K562 (cell line): Measurements from ENCODE around the gene LIAS. TPM values are rescaled to one million over a fixed set of nuclear protein-coding genes. Genes with fewer than 3 reads are reported as not detected.
A peak's percentile ranks its signal among the peaks of the same experiment; 100 is the strongest.

ENCODE experiments used
- BHLHE40 ChIP-seq: IDR thresholded peaks from 2 replicates; pipeline ENCODE4 v1.6.1; 2011; ENCODE audit warnings: low read length, improper control_type of control experiment
- CHCHD3 ChIP-seq: fragments of 250-450 bp; sonication (Bioruptor Pico); IDR thresholded peaks from 2 replicates; pipeline ENCODE4 v2.1.2; 2022; ENCODE audit warnings: mild to moderate bottlenecking
- EP400 ChIP-seq: fragments of 450-650 bp; IDR thresholded peaks from 2 replicates; pipeline ENCODE4 v1.6.1; 2017; ENCODE audit warnings: antibody characterized with exemption, mild to moderate bottlenecking, moderate library complexity
- MAFK ChIP-seq: IDR thresholded peaks from 2 replicates; pipeline ENCODE4 v1.6.1; 2011; ENCODE audit warnings: low read length, improper control_type of control experiment
- NFE2 ChIP-seq: IDR thresholded peaks from 2 replicates; pipeline ENCODE4 v1.6.1; 2014; ENCODE audit warnings: antibody characterized with exemption, low read depth
- NFIX ChIP-seq: fragments of 250-450 bp; sonication (Bioruptor Pico); IDR thresholded peaks from 2 replicates; pipeline ENCODE4 v1.4.0; 2020; ENCODE audit warnings: low read depth, mild to moderate bottlenecking, moderate library complexity
- RCOR1 ChIP-seq, 2 experiments: IDR thresholded peaks; 2 replicates each; pipeline ENCODE4 v1.6.1; 2012; ENCODE audit warnings: low read depth in 2 of 2, low read length in 2 of 2, borderline replicate concordance in 1 of 2, improper control_type of control experiment in 1 of 2
- SP2 ChIP-seq: IDR thresholded peaks from 2 replicates; pipeline ENCODE4 v1.6.1; 2011; ENCODE audit warnings: mild to moderate bottlenecking, low read depth, low read length, moderate library complexity; ENCODE audit not compliant: poor library complexity, severe bottlenecking; ENCODE audit errors: extremely low read depth
- TAF15 ChIP-seq: fragments of 200-400 bp; formaldehyde crosslinking; IDR thresholded peaks from 2 replicates; pipeline ENCODE4 v1.6.1; 2017; ENCODE audit warnings: mild to moderate bottlenecking, low read depth, low read length, moderate library complexity
- polyA plus RNA-seq, 8 experiments: library from polyadenylated mRNA; depleted of rRNA in 4 of 8; stranded (reverse) in 5 of 8; unstranded in 3 of 8; fragments of >200 nt; fragmentation: Nextera tagmentation in 2 of 8; fragmentation: Illumina TruSeq in 1 of 8; extraction: Ambion mirVana in 2 of 8; extraction: Trizol in 1 of 8; gene quantifications; 2 replicates each; pipeline versions ENCODE4 v1.2.1 to v1.2.3, GENCODE V29; 2011 to 2014; ENCODE audit warnings: inconsistent platforms in 1 of 8, missing spikeins in 1 of 8
- total RNA-seq, 7 experiments: library from RNA; depleted of rRNA in 6 of 7; stranded (reverse); fragments of >200 nt in 6 of 7; fragmentation: Illumina TruSeq in 2 of 7; extraction: Trizol in 2 of 7; gene quantifications; 2 replicates each; pipeline versions ENCODE4 v1.2.1 to v1.2.3, GENCODE V29; 2011 to 2021; ENCODE audit warnings: low replicate concordance in 1 of 7
- TF ChIP-seq, protein P1 (sequence below): fragments of 450-650 bp; IDR thresholded peaks from 2 replicates; pipeline ENCODE4 v1.6.1; 2016; ENCODE audit warnings: antibody characterized with exemption
- TF ChIP-seq, protein P2 (sequence below), 3 experiments: fragments of 200-800 bp in 1 of 3; fragments of 250-450 bp in 1 of 3; fragments of 450-650 bp in 1 of 3; sonication (Bioruptor Pico) in 1 of 3; sonication (Bioruptor generic) in 1 of 3; formaldehyde crosslinking in 1 of 3; IDR thresholded peaks; 2 replicates each; pipeline versions ENCODE4 v1.6.1 to v1.8.0; 2016 to 2022; ENCODE audit warnings: mild to moderate bottlenecking in 2 of 3, missing genetic modification characterization in 2 of 3, missing compliant biosample characterization in 1 of 3, moderate library complexity in 1 of 3
- TF ChIP-seq, protein P3 (sequence below): sonication (generic); formaldehyde crosslinking; IDR thresholded peaks from 2 replicates; pipeline ENCODE4 v1.8.1; 2023; ENCODE audit warnings: mild to moderate bottlenecking, missing genetic modification reagents
- TF ChIP-seq, protein P4 (sequence below): sonication (generic); formaldehyde crosslinking; IDR thresholded peaks from 2 replicates; pipeline ENCODE4 v1.4.0; 2020; ENCODE audit warnings: mild to moderate bottlenecking, missing genetic modification reagents
- TF ChIP-seq, protein P5 (sequence below): fragments of 250-450 bp; sonication (Bioruptor Pico); IDR thresholded peaks from 2 replicates; pipeline ENCODE4 v1.5.1; 2021; ENCODE audit warnings: mild to moderate bottlenecking
- TF ChIP-seq, protein P6 (sequence below): sonication (generic); formaldehyde crosslinking; IDR thresholded peaks from 2 replicates; pipeline ENCODE4 v1.8.0; 2022; ENCODE audit warnings: mild to moderate bottlenecking, low read depth, missing genetic modification reagents

LIAS gene
- total and polyA plus RNA-seq, 9 of the 15 experiments (the other 6 are each of a cell fraction or from before 2014, with no cell fraction given) = 21.9 to 57.1 (median 42.1) TPM

DNA sequence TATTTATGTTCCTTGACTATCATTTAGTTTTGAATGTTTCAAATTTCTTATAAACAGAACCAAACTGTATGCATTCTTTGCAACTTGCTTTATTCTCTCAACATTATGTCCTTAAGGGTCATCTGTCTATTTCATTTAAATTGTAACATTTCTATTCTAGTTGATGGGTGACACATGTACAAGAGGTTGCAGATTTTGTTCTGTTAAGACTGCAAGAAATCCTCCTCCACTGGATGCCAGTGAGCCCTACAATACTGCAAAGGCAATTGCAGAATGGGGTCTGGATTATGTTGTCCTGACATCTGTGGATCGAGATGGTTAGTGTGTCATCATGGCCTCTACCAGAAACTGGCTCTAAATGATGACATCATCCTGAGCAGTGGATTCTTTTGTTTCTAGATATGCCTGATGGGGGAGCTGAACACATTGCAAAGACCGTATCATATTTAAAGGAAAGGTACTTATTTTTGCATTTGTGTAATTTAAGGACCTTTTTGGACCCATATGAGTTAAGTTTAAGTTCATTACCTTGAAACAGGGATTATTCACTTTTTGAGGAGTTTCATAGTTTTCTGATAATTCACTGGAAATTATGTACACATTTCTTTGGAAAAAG, 6.1 kb downstream of the LIAS start (continued):
- TF ChIP-seq NFE2 = peak; percentile 33
- TF ChIP-seq MAFK = no peak
- TF ChIP-seq, protein P1, sequence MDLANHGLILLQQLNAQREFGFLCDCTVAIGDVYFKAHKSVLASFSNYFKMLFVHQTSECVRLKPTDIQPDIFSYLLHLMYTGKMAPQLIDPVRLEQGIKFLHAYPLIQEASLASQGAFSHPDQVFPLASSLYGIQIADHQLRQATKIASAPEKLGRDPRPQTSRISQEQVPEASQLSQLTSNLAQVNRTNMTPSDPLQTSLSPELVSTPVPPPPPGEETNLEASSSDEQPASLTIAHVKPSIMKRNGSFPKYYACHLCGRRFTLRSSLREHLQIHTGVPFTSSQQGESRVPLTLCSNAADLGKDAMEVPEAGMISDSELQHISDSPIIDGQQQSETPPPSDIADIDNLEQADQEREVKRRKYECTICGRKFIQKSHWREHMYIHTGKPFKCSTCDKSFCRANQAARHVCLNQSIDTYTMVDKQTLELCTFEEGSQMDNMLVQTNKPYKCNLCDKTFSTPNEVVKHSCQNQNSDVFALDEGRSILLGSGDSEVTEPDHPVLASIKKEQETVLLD = no peak
- TF ChIP-seq RCOR1 (IDR thresholded peaks at IDR 0.05; ENCODE audit: borderline replicate concordance in 1 of 2, low read depth in 2 of 2, low read length in 2 of 2) = peak in 1 of 2 experiments; percentile 44; a peak in 1 of 4 replicates
- TF ChIP-seq, protein P2, sequence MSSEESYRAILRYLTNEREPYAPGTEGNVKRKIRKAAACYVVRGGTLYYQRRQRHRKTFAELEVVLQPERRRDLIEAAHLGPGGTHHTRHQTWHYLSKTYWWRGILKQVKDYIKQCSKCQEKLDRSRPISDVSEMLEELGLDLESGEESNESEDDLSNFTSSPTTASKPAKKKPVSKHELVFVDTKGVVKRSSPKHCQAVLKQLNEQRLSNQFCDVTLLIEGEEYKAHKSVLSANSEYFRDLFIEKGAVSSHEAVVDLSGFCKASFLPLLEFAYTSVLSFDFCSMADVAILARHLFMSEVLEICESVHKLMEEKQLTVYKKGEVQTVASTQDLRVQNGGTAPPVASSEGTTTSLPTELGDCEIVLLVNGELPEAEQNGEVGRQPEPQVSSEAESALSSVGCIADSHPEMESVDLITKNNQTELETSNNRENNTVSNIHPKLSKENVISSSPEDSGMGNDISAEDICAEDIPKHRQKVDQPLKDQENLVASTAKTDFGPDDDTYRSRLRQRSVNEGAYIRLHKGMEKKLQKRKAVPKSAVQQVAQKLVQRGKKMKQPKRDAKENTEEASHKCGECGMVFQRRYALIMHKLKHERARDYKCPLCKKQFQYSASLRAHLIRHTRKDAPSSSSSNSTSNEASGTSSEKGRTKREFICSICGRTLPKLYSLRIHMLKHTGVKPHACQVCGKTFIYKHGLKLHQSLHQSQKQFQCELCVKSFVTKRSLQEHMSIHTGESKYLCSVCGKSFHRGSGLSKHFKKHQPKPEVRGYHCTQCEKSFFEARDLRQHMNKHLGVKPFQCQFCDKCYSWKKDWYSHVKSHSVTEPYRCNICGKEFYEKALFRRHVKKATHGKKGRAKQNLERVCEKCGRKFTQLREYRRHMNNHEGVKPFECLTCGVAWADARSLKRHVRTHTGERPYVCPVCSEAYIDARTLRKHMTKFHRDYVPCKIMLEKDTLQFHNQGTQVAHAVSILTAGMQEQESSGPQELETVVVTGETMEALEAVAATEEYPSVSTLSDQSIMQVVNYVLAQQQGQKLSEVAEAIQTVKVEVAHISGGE (CRISPR knock-in tag; IDR thresholded peaks at IDR 0.05) = no peak
- no peak for TF ChIP-seq TAF15
- no peak for TF ChIP-seq SP2
- TF ChIP-seq NFIX (CRISPR knock-in tag) = 0 out of 2 replicates have a peak, but pooled peaks have one; percentile 27
- peak; percentile 71 for TF ChIP-seq EP400
- TF ChIP-seq, protein P3, sequence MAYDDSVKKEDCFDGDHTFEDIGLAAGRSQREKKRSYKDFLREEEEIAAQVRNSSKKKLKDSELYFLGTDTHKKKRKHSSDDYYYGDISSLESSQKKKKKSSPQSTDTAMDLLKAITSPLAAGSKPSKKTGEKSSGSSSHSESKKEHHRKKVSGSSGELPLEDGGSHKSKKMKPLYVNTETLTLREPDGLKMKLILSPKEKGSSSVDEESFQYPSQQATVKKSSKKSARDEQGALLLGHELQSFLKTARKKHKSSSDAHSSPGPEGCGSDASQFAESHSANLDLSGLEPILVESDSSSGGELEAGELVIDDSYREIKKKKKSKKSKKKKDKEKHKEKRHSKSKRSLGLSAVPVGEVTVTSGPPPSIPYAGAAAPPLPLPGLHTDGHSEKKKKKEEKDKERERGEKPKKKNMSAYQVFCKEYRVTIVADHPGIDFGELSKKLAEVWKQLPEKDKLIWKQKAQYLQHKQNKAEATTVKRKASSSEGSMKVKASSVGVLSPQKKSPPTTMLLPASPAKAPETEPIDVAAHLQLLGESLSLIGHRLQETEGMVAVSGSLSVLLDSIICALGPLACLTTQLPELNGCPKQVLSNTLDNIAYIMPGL (CRISPR knock-in tag) = no peak
- TF ChIP-seq, protein P4, sequence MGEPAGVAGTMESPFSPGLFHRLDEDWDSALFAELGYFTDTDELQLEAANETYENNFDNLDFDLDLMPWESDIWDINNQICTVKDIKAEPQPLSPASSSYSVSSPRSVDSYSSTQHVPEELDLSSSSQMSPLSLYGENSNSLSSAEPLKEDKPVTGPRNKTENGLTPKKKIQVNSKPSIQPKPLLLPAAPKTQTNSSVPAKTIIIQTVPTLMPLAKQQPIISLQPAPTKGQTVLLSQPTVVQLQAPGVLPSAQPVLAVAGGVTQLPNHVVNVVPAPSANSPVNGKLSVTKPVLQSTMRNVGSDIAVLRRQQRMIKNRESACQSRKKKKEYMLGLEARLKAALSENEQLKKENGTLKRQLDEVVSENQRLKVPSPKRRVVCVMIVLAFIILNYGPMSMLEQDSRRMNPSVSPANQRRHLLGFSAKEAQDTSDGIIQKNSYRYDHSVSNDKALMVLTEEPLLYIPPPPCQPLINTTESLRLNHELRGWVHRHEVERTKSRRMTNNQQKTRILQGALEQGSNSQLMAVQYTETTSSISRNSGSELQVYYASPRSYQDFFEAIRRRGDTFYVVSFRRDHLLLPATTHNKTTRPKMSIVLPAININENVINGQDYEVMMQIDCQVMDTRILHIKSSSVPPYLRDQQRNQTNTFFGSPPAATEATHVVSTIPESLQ (CRISPR knock-in tag) = no peak
- no peak for TF ChIP-seq CHCHD3 (CRISPR knock-in tag)
- no peak for TF ChIP-seq BHLHE40
- TF ChIP-seq, protein P5, sequence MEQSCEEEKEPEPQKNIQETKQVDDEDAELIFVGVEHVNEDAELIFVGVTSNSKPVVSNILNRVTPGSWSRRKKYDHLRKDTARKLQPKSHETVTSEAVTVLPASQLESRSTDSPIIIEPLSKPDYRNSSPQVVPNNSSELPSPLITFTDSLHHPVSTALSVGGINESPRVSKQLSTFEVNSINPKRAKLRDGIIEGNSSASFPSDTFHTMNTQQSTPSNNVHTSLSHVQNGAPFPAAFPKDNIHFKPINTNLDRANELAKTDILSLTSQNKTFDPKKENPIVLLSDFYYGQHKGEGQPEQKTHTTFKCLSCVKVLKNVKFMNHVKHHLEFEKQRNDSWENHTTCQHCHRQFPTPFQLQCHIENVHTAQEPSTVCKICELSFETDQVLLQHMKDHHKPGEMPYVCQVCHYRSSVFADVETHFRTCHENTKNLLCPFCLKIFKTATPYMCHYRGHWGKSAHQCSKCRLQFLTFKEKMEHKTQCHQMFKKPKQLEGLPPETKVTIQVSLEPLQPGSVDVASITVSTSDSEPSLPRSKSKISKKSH (CRISPR knock-in tag) = no peak
- TF ChIP-seq, protein P6, sequence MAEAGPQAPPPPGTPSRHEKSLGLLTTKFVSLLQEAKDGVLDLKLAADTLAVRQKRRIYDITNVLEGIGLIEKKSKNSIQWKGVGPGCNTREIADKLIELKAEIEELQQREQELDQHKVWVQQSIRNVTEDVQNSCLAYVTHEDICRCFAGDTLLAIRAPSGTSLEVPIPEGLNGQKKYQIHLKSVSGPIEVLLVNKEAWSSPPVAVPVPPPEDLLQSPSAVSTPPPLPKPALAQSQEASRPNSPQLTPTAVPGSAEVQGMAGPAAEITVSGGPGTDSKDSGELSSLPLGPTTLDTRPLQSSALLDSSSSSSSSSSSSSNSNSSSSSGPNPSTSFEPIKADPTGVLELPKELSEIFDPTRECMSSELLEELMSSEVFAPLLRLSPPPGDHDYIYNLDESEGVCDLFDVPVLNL = no peak
